ENCODE data around the gene MYBPC1. TPM values are rescaled to one million over a fixed set of nuclear protein-coding genes. Genes with fewer than 3 reads are reported as not detected.

The MYBPC1 gene
- total RNA-seq, 1 experiment from 2014 or later: not detected

- Mint-ChIP-seq H3K4me1 (peaks cover 13 to 18% of the 10 kb centered on the region in 2 experiments), H3K27ac (no peak overlapping the region), H3K9me3 (no peaks in the 10 kb centered on the region), H3K4me3 (no peak overlapping the region), H3K27me3 (ENCODE audit: low read depth) (no peaks in the 10 kb centered on the region), H3K36me3 (ENCODE audit: insufficient read depth in 1 of 3, low read depth in 3 of 3) (no peaks in the 10 kb centered on the region)
- Histone ChIP-seq H4K8ac (replicated peaks; ENCODE audit: insufficient read length, low read depth, low read length) (no peak overlapping the region), H3K79me2 (ENCODE audit: insufficient read depth, low read length) (no peaks in the 10 kb centered on the region), H3T11ph (ENCODE audit: low read length) (no peak overlapping the region), H4K20me1 (ENCODE audit: control insufficient read depth, insufficient read depth, insufficient read length) (no peaks in the 10 kb centered on the region), H3K56ac (ENCODE audit: insufficient read length, low read depth, low read length) (no peak overlapping the region), H3K9me3 (ENCODE audit: control insufficient read depth, low read depth, low read length) (no peaks in the 10 kb centered on the region), H4K5ac (ENCODE audit: insufficient read length, low read depth, low read length) (no peak overlapping the region), H3K9ac (ENCODE audit: extremely low read depth, insufficient read length, low read length) (no peak overlapping the region), H2BK20ac (ENCODE audit: low read depth, low read length, poor library complexity, severe bottlenecking) (no peak overlapping the region), H2BK120ac (ENCODE audit: low read depth, low read length, poor library complexity, severe bottlenecking) (no peak overlapping the region), H3K27me3 (ENCODE audit: insufficient read depth, low read length) (no peaks in the 10 kb centered on the region), H2AK5ac (ENCODE audit: insufficient read length, low read length) (no peak overlapping the region), H3K27ac (ENCODE audit: insufficient read length, low read depth, low read length) (no peak overlapping the region), H3K14ac (ENCODE audit: insufficient read depth, low read length) (no peak overlapping the region), H3K79me1 (ENCODE audit: insufficient read depth, low read depth, low read length, poor library complexity, severe bottlenecking) (no peaks in the 10 kb centered on the region), H3K4me2 (ENCODE audit: insufficient read depth, insufficient read length, low read length) (no peak overlapping the region), H3K4me1 (ENCODE audit: insufficient read depth, low read length) (no peaks in the 10 kb centered on the region; the same call in 1 of the 2 replicates), H3K18ac (ENCODE audit: insufficient read length, low read depth, low read length) (no peak overlapping the region), H2BK12ac (ENCODE audit: insufficient read length, low read depth, low read length) (no peak overlapping the region), H3K23me2 (ENCODE audit: insufficient read length, low read depth, low read length, poor library complexity, severe bottlenecking) (no peaks in the 10 kb centered on the region), H2BK5ac (ENCODE audit: insufficient read length, low read length) (no peak overlapping the region), H3K4ac (ENCODE audit: low read depth, low read length) (no peak overlapping the region), H2AFZ (ENCODE audit: low read length) (no peak overlapping the region), H4K91ac (ENCODE audit: insufficient read length, low read depth, low read length) (no peak overlapping the region), H3K23ac (ENCODE audit: insufficient read length, low read depth, low read length) (no peak overlapping the region), H2BK15ac (ENCODE audit: low read depth, low read length) (no peak overlapping the region)
- no CpG with 5 or more reads among the region's 4 CpGs for WGBS (ENCODE audit: extremely low coverage, insufficient read length, low lambda C conversion rate)
- no peak for TF ChIP-seq CTCF (conservative IDR thresholded peaks at IDR 0.05)
- no peak for DNase-seq
Observed at GRCh38 chr12:101592921-101593320, 1.9 kb upstream of the MYBPC1 start.
